Adrenal gland (tissue), 5 donors: ENCODE data around the gene ATN1.

Experiments used
- POLR2A ChIP-seq, 2 donors: fragments of 450-650 bp; IDR thresholded peaks; one replicate each; pipeline ENCODE4 v1.6.1; 2017; ENCODE audit warnings: antibody characterized with exemption in 2 of 2, mild to moderate bottlenecking in 2 of 2, moderate library complexity in 1 of 2
- TF ChIP-seq, protein P1 (sequence below), 6 experiments: fragments of 450-650 bp in 4 of 6; fragments of 200-600 bp in 2 of 6; sonication (generic) in 1 of 6; IDR thresholded peaks; 1 replicate in 5 of 6; 2 replicates in 1 of 6; pipeline versions ENCODE4 v1.5.1 to v1.8.0; 2016 to 2021; ENCODE audit warnings: antibody characterized with exemption in 6 of 6, mild to moderate bottlenecking in 2 of 6, moderate library complexity in 1 of 6
- donor health status: DM: no; HTN: no; CAD: no.

DNA sequence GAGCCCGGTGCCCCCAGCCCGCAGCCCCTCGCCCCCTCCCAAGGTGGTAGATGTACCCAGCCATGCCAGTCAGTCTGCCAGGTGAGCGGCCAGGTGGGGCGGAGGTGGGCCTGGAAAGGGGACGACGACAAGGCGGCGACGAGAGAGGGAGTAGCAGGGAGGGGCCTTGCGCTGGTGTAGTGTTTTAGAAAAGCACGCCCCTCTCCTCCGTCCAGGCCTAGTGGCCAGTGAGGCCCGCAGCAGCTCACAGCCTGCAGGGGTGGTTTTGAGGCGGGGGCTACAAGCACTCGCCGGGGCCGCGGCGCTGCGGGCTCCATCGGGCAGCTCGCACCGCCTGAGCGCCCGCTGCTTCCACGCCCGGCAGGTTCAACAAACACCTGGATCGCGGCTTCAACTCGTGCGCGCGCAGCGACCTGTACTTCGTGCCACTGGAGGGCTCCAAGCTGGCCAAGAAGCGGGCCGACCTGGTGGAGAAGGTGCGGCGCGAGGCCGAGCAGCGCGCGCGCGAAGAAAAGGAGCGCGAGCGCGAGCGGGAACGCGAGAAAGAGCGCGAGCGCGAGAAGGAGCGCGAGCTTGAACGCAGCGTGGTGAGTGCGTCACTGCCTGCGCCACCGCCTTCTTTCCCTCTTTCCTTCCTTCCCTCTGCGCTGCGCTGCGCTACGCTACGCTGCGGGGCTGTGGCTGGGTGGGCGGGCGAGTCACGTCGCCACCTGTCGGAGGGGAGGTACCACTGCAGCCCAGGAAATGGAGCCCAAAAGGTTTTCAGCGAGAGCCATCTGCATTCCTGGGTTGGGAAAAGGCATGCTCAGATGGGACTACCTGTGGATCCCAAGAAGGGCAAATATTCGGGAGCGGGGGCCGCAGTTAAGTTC, 10.0 kb downstream of the ATN1 start:
- TF ChIP-seq, protein P1, sequence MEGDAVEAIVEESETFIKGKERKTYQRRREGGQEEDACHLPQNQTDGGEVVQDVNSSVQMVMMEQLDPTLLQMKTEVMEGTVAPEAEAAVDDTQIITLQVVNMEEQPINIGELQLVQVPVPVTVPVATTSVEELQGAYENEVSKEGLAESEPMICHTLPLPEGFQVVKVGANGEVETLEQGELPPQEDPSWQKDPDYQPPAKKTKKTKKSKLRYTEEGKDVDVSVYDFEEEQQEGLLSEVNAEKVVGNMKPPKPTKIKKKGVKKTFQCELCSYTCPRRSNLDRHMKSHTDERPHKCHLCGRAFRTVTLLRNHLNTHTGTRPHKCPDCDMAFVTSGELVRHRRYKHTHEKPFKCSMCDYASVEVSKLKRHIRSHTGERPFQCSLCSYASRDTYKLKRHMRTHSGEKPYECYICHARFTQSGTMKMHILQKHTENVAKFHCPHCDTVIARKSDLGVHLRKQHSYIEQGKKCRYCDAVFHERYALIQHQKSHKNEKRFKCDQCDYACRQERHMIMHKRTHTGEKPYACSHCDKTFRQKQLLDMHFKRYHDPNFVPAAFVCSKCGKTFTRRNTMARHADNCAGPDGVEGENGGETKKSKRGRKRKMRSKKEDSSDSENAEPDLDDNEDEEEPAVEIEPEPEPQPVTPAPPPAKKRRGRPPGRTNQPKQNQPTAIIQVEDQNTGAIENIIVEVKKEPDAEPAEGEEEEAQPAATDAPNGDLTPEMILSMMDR (IDR thresholded peaks at IDR 0.05), result peak; percentile 85 to 97 (median 95)
- peak in 1 of 2 donors; percentile 78 for TF ChIP-seq POLR2A (IDR thresholded peaks at IDR 0.05)
